Smooth muscle cell (in vitro differentiated cells): Measurements from ENCODE around the gene RIMBP2. TPM values are rescaled to one million over a fixed set of nuclear protein-coding genes. Genes with fewer than 3 reads are reported as not detected.

ENCODE experiments used
- DNase-seq: peaks from one replicate; lab custom pipeline; 2025; ENCODE audit not compliant: unreplicated experiment; lab: John Stamatoyannopoulos, UW
- H2AFZ ChIP-seq: fragments of 200-600 bp; sonication (generic); 2 replicates; pipeline ENCODE4 v1.6.0; 2016; ENCODE audit warnings: antibody characterized with exemption, low read depth, mild to moderate bottlenecking
- H3F3A ChIP-seq: fragments of 200-600 bp; sonication (generic); 2 replicates; pipeline ENCODE4 v1.6.0; 2017; ENCODE audit warnings: antibody characterized with exemption, low read depth
- H3K27ac ChIP-seq: fragments of 200-600 bp; sonication (generic); 2 replicates; pipeline ENCODE4 v1.5.1; 2016; ENCODE audit warnings: low read depth, mild to moderate bottlenecking
- H3K27me3 ChIP-seq: fragments of 200-600 bp; sonication (generic); 2 replicates; pipeline ENCODE4 v1.6.1; 2016; ENCODE audit warnings: low read depth, mild to moderate bottlenecking
- H3K36me3 ChIP-seq: fragments of 200-600 bp; sonication (generic); 2 replicates; pipeline ENCODE4 v1.5.1; 2016; ENCODE audit warnings: low read depth
- H3K4me1 ChIP-seq: fragments of 200-600 bp; sonication (generic); 2 replicates; pipeline ENCODE4 v1.5.1; 2016; ENCODE audit warnings: low read depth
- H3K4me2 ChIP-seq: fragments of 200-600 bp; sonication (generic); 2 replicates; pipeline ENCODE4 v1.6.0; 2016; ENCODE audit warnings: mild to moderate bottlenecking
- H3K4me3 ChIP-seq: fragments of 200-600 bp; sonication (generic); 2 replicates; pipeline ENCODE4 v1.5.1; 2016; ENCODE audit warnings: mild to moderate bottlenecking
- H3K79me2 ChIP-seq: fragments of 200-600 bp; sonication (generic); 2 replicates; pipeline ENCODE4 v1.6.0; 2016; ENCODE audit warnings: low read depth, mild to moderate bottlenecking
- H3K9ac ChIP-seq: fragments of 200-600 bp; sonication (generic); 2 replicates; pipeline ENCODE4 v1.6.0; 2016; ENCODE audit warnings: low read depth
- H3K9me3 ChIP-seq: fragments of 200-600 bp; sonication (generic); replicated peaks from 2 replicates; pipeline ENCODE4 v1.5.1; 2016; ENCODE audit warnings: low read depth
- H4K20me1 ChIP-seq: fragments of 200-600 bp; sonication (generic); 2 replicates; pipeline ENCODE4 v1.6.0; 2016; ENCODE audit warnings: low read depth
- CTCF ChIP-seq: fragments of 200-600 bp; sonication (generic); IDR thresholded peaks from 2 replicates; pipeline ENCODE4 v1.5.1; 2017; ENCODE audit warnings: borderline replicate concordance, mild to moderate bottlenecking, antibody characterized with exemption; ENCODE audit not compliant: insufficient read depth, poor library complexity, severe bottlenecking
- WGBS: methylation state at CpG from one replicate; pipeline ENCODE4 v1.1.7; 2016; ENCODE audit warnings: low lambda C conversion rate; 5-methylcytosine and 5-hydroxymethylcytosine counted together
- polyA plus RNA-seq: library from polyadenylated mRNA; unstranded; fragments of >200 nt; fragmentation: Nextera tagmentation; extraction: Ambion mirVana; gene quantifications from 2 replicates; pipeline ENCODE4 v1.2.1, GENCODE V29; 2016
- total RNA-seq: library from RNA; depleted of rRNA; stranded (reverse); fragments of >200 nt; gene quantifications from 2 replicates; pipeline ENCODE4 v1.2.3, GENCODE V29; 2014

The RIMBP2 gene
- total and polyA plus RNA-seq, 2 experiments from 2014 or later: 2.3 TPM; not detected in 1

GRCh38 chr12:130668286-130669204, 47.6 kb downstream of the RIMBP2 start:
- H4K20me1 ChIP-seq: no peaks in the 10 kb centered on the region
- TF ChIP-seq CTCF: no peak
- no peak overlapping the region for H3K27ac ChIP-seq
- no peaks in the 10 kb centered on the region for H3K36me3 ChIP-seq
- no peak overlapping the region for H3K9ac ChIP-seq
- no peaks in the 10 kb centered on the region for H3K9me3 ChIP-seq
- no peaks in the 10 kb centered on the region for H3F3A ChIP-seq
- no peak overlapping the region for H3K4me3 ChIP-seq
- WGBS: 86% methylated on average over 20 of the region's 20 CpGs
- DNase-seq: no peak
- no peak overlapping the region for H3K4me2 ChIP-seq
- no peak overlapping the region for H2AFZ ChIP-seq
- no peaks in the 10 kb centered on the region for H3K27me3 ChIP-seq
- no peaks in the 10 kb centered on the region for H3K79me2 ChIP-seq
- no peaks in the 10 kb centered on the region for H3K4me1 ChIP-seq

GRCh38 chr12:130667421-130667960, 48.6 kb downstream of the RIMBP2 start:
- Histone ChIP-seq H3K79me2 (no peaks in the 10 kb centered on the region), H4K20me1 (no peaks in the 10 kb centered on the region), H3K4me1 (no peaks in the 10 kb centered on the region), H3K4me3 (no peak overlapping the region), H3K27me3 (no peaks in the 10 kb centered on the region), H3K9ac (no peak overlapping the region), H3K27ac (no peak overlapping the region), H3F3A (no peaks in the 10 kb centered on the region), H3K36me3 (no peaks in the 10 kb centered on the region), H3K4me2 (no peak overlapping the region), H3K9me3 (no peaks in the 10 kb centered on the region), H2AFZ (no peak overlapping the region)
- no peak for TF ChIP-seq CTCF
- DNase-seq: no peak
- WGBS: 92% methylated on average over 7 of the region's 7 CpGs

- Histone ChIP-seq H3K36me3 (no peaks in the 10 kb centered on the region), H3K4me1 (no peaks in the 10 kb centered on the region), H3K27ac (no peak overlapping the region), H2AFZ (no peak overlapping the region), H3K9me3 (no peaks in the 10 kb centered on the region), H3K9ac (no peak overlapping the region), H3K27me3 (no peaks in the 10 kb centered on the region), H3F3A (no peaks in the 10 kb centered on the region), H4K20me1 (no peaks in the 10 kb centered on the region), H3K79me2 (no peaks in the 10 kb centered on the region), H3K4me2 (no peak overlapping the region), H3K4me3 (no peak overlapping the region)
- TF ChIP-seq CTCF: no peak
- DNase-seq: no peak
- no CpG with 5 or more reads among the region's 1 CpG for WGBS
Measured at GRCh38 chr12:130666645-130667044, 49.5 kb downstream of the RIMBP2 start.
